T-helper 1 cell (primary cell): ENCODE results near the gene LCLAT1.

Experiments used
- DNase-seq, 5 donors: peaks; one replicate each; pipeline ENCODE4 v3.0.0-alpha.2; 2012 to 2020

The LCLAT1 gene

GRCh38 chr2:30680121-30680520 is 233.1 kb downstream of the LCLAT1 start:
- no peak for DNase-seq

- no peak for DNase-seq
These were observed 234.0 kb downstream of the LCLAT1 start for GRCh38 chr2:30681022-30681421.

GRCh38 chr2:30683236-30683956 is 236.3 kb downstream of the LCLAT1 start:
- DNase-seq, result no peak

- DNase-seq, result no peak
These were observed 237.0 kb downstream of the LCLAT1 start for GRCh38 chr2:30684026-30684425.

- no peak for DNase-seq
These were observed 237.5 kb downstream of the LCLAT1 start for GRCh38 chr2:30684516-30684915.

- no peak for DNase-seq
These were observed 237.9 kb downstream of the LCLAT1 start for GRCh38 chr2:30684996-30685395.

- no peak for DNase-seq
These were observed 239.0 kb downstream of the LCLAT1 start for GRCh38 chr2:30686000-30686399.

- DNase-seq, result no peak
These were observed 239.6 kb downstream of the LCLAT1 start for GRCh38 chr2:30686669-30687068.

GRCh38 chr2:30688956-30689401 is 241.9 kb downstream of the LCLAT1 start:
- DNase-seq, result no peak

GRCh38 chr2:30689496-30690125 is 242.6 kb downstream of the LCLAT1 start:
- no peak for DNase-seq

- no peak for DNase-seq
These were observed 243.1 kb downstream of the LCLAT1 start for GRCh38 chr2:30690126-30690561.

- no peak for DNase-seq
These were observed 244.3 kb downstream of the LCLAT1 start for GRCh38 chr2:30691091-30691947.

GRCh38 chr2:30691948-30692828 is 245.1 kb downstream of the LCLAT1 start:
- no peak for DNase-seq

- DNase-seq, result no peak
These were observed 245.8 kb downstream of the LCLAT1 start for GRCh38 chr2:30692829-30693275.
